Uterus (tissue), 2 donors: ENCODE data around the gene LAMA5.

ENCODE experiments used
- CTCF ChIP-seq, 4 experiments: fragments of 200-600 bp in 2 of 4; fragments of 450-650 bp in 2 of 4; sonication (generic) in 2 of 4; IDR thresholded peaks; one replicate each; pipeline ENCODE4 v1.5.1; 2016 to 2019; ENCODE audit warnings: antibody characterized with exemption in 4 of 4, mild to moderate bottlenecking in 2 of 4, moderate library complexity in 1 of 4
- POLR2A ChIP-seq, 2 donors: fragments of 450-650 bp; IDR thresholded peaks; one replicate each; pipeline ENCODE4 v1.6.1; 2016; ENCODE audit warnings: antibody characterized with exemption in 2 of 2, mild to moderate bottlenecking in 1 of 2, moderate library complexity in 1 of 2

GRCh38 chr20:62306414-62307187, 60.5 kb downstream of the LAMA5 start:
- TF ChIP-seq CTCF (IDR thresholded peaks at IDR 0.05), result no peak
- TF ChIP-seq POLR2A (IDR thresholded peaks at IDR 0.05), result no peak
